Astrocyte of the cerebellum (primary cell): Measurements from ENCODE around the gene LUC7L2.
"Not testable (repeated sequence)": the region's sequence is repeated elsewhere in the genome, so short reads cannot be mapped to it uniquely, and the experiment has no call there.

Experiments used
- DNase-seq: peaks from one replicate; pipeline ENCODE4 v3.0.0-alpha.2; 2011; ENCODE audit warnings: low read depth
- H3K4me3 ChIP-seq: 2 replicates; pipeline ENCODE4 v1.5.1; 2011; ENCODE audit warnings: mild to moderate bottlenecking, low read depth, low read length, moderate library complexity
- in situ Hi-C: cut with HindIII; loops from 2 replicates; pipeline ENCODE4 v1.10.0; 2017; ENCODE audit warnings: low sequenced_read_pairs
- TF ChIP-seq, protein P1 (sequence below): IDR thresholded peaks from 2 replicates; pipeline ENCODE4 v1.5.1; 2012; ENCODE audit warnings: low read length, low read depth, moderate library complexity, mild to moderate bottlenecking; ENCODE audit errors: missing control alignments

The LUC7L2 gene

DNA sequence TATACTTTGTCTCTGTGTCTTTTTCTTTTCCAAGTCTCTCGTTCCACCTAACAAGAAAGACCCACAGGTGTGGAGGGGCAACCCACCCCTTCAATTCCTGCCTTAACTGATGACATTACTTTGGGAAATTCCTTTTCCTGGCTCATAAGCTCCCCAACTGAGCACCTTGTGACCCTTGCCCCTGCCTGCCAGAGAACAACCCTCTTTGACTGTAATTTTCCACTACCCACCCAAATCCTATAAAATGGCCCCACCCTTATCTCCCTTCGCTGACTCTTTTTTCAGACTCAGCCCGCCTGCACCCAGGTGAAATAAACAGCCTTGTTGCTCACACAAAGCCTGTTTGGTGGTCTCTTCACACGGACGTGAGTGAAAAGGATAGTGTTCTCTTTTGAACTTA, 108.6 kb downstream of the LUC7L2 start:
- H3K4me3 ChIP-seq, in situ Hi-C loops, DNase-seq: not testable (repeated sequence)

DNA sequence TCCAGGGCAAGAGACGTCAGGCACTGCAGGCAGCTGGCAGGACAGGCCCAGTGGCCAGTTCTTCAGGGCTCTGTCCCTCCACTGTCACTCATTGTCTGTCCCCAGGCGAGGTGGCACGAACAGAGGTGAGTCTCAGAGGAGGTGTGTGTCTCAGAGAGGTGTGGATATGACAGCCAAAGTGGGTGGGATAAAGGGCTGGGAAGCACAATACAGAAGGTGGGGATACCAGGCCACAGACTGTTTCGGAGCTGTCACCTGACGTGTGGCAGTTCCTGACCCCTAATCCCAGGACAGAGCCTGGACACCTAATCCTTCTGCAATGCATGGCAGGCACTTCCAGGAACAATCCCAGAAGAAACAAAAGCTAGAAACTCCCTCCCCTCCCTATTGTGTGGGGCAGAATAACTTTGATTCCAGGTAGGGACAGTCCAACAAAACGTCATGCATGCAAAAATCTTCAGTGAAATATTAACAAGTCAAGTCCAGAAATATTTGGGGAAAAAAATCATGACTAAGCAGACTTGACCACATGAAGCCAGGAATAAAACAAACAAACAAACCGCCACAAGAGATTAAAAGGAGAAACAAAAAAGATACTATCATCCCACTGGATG, 112.2 kb downstream of the LUC7L2 start:
- in situ Hi-C loops, result no loop called here
- DNase-seq, result no peak
- TF ChIP-seq, protein P1, sequence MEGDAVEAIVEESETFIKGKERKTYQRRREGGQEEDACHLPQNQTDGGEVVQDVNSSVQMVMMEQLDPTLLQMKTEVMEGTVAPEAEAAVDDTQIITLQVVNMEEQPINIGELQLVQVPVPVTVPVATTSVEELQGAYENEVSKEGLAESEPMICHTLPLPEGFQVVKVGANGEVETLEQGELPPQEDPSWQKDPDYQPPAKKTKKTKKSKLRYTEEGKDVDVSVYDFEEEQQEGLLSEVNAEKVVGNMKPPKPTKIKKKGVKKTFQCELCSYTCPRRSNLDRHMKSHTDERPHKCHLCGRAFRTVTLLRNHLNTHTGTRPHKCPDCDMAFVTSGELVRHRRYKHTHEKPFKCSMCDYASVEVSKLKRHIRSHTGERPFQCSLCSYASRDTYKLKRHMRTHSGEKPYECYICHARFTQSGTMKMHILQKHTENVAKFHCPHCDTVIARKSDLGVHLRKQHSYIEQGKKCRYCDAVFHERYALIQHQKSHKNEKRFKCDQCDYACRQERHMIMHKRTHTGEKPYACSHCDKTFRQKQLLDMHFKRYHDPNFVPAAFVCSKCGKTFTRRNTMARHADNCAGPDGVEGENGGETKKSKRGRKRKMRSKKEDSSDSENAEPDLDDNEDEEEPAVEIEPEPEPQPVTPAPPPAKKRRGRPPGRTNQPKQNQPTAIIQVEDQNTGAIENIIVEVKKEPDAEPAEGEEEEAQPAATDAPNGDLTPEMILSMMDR, result no peak
- H3K4me3 ChIP-seq, result no peak overlapping the region
